SU-DHL-6 (cell line): ENCODE results near the gene NAT16.

Experiments used
- EZH2phosphoT487 ChIP-seq: fragments of 200-600 bp; sonication (generic), shearing (Covaris generic); conservative IDR thresholded peaks from 2 replicates; pipeline ENCODE4 v1.6.1; 2018; ENCODE audit warnings: mild to moderate bottlenecking, antibody characterized with exemption, low read length, moderate library complexity, mixed read lengths
- TF ChIP-seq, protein P1 (sequence below): fragments of 200-600 bp; sonication (generic); IDR thresholded peaks from one replicate; pipeline ENCODE4 v1.5.1; 2017; ENCODE audit warnings: antibody characterized with exemption, mild to moderate bottlenecking, low read length, moderate library complexity; ENCODE audit not compliant: insufficient read depth, poor library complexity, severe bottlenecking

DNA sequence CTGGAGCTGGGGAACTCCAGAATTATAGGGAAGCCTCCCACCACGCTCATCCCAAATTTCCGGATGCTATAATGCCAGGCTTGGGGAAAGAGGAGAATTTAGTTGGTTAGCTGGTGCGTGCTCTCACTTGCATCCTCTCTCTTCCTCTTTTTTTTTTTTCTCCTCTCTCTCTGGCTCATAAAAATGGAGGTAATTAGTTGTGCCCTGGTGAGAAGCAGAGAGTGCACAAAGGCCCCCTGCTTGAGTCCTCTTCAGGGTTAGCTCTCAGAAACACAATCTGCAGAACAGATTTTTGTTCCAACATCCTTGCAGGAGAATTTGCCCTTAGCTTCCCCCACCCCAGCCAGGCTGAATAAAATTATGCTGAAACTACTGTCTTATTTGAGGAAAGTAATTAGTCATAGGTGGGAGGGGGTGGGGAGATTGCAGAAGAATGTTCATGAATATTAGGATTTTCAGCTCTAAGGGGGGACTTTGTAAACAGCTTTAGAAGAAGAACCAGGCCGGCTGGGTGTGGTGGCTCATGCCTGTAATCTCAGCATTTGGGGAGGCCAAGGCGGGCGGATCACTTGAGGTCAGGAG, 45.6 kb downstream of the NAT16 start:
- TF ChIP-seq, protein P1, sequence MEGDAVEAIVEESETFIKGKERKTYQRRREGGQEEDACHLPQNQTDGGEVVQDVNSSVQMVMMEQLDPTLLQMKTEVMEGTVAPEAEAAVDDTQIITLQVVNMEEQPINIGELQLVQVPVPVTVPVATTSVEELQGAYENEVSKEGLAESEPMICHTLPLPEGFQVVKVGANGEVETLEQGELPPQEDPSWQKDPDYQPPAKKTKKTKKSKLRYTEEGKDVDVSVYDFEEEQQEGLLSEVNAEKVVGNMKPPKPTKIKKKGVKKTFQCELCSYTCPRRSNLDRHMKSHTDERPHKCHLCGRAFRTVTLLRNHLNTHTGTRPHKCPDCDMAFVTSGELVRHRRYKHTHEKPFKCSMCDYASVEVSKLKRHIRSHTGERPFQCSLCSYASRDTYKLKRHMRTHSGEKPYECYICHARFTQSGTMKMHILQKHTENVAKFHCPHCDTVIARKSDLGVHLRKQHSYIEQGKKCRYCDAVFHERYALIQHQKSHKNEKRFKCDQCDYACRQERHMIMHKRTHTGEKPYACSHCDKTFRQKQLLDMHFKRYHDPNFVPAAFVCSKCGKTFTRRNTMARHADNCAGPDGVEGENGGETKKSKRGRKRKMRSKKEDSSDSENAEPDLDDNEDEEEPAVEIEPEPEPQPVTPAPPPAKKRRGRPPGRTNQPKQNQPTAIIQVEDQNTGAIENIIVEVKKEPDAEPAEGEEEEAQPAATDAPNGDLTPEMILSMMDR = no peak
- no peak for TF ChIP-seq EZH2phosphoT487
